Panc1 (cell line): ENCODE results near the gene CPSF3.

Experiments
- CTCF ChIP-seq: fragments of 450-650 bp; IDR thresholded peaks from 2 replicates; pipeline ENCODE4 v1.5.1; 2017; ENCODE audit warnings: mild to moderate bottlenecking
- POLR2AphosphoS5 ChIP-seq: IDR thresholded peaks from 2 replicates; pipeline ENCODE4 v1.6.1; 2012; ENCODE audit warnings: mild to moderate bottlenecking, low read depth, low read length, moderate library complexity
- SIN3A ChIP-seq: IDR thresholded peaks from 2 replicates; pipeline ENCODE4 v1.6.1; 2012; ENCODE audit warnings: low read depth, mild to moderate bottlenecking, low read length, moderate library complexity, borderline replicate concordance; ENCODE audit not compliant: insufficient read depth
- TCF7L2 ChIP-seq: IDR thresholded peaks from 2 replicates; pipeline ENCODE4 v1.6.1; 2011; ENCODE audit warnings: mild to moderate bottlenecking, low read depth, low read length, inconsistent platforms

- no peak for TF ChIP-seq CTCF
- no peak for TF ChIP-seq POLR2AphosphoS5
- TF ChIP-seq SIN3A: no peak
- no peak for TF ChIP-seq TCF7L2
These were observed 47.5 kb upstream of the CPSF3 start for GRCh38 chr2:9375857-9376428.
